ENCODE measurements around the gene ARID5A. TPM values are rescaled to one million over a fixed set of nuclear protein-coding genes. Genes with fewer than 3 reads are reported as not detected.

Gene ARID5A
- total and polyA plus RNA-seq, 10 of the 15 experiments (the other 5 are each of a cell fraction or from before 2014, with no cell fraction given), result 0.76 to 87.1 (median 37.6) TPM

- ATAC-seq, result no peak
- 73% methylated on average over 3 of the region's 3 CpGs for whole genome bisulfite sequencing (ENCODE audit: insufficient coverage, insufficient replicate concordance, low lambda C conversion rate, missing lambda C conversion rate)
- intact Hi-C loops (cut with micrococcal nuclease; ENCODE audit: unreplicated experiment), result no loop called here
Measured at GRCh38 chr2:96568094-96568493, 31.5 kb downstream of the ARID5A start.

More at GRCh38 chr2:96568094-96568493, 31.5 kb downstream of the ARID5A start:
- POLR2A ChIA-PET, result no interaction called here
- DNase-seq (ENCODE audit: low read depth, low spot score) (no peak), FAIRE-seq (no peak)
- Histone ChIP-seq H3K27me3 (replicated peaks in 1 of 2; ENCODE audit: control insufficient read depth in 2 of 2, insufficient read depth in 2 of 2, low read length in 1 of 2) (no peaks in the 10 kb centered on the region), H3K4me2 (ENCODE audit: control insufficient read depth, insufficient read depth) (no peak overlapping the region), H3K79me2 (ENCODE audit: control insufficient read depth, insufficient read depth, low read length) (no peaks in the 10 kb centered on the region), H2AFZ (ENCODE audit: control insufficient read depth, low read depth, low read length) (no peak overlapping the region), H4K20me1 (ENCODE audit: control insufficient read depth, insufficient read depth) (no peaks in the 10 kb centered on the region), H3K4me3 (no peak overlapping the region), H3K9ac (ENCODE audit: control insufficient read depth, insufficient read depth, low read length) (no peak overlapping the region), H3K9me3 (replicated peaks; ENCODE audit: control insufficient read depth, insufficient read depth, low read length) (no peaks in the 10 kb centered on the region; the same call in 2 of the 3 replicates), H3K27ac (ENCODE audit: control insufficient read depth, insufficient read depth) (no peak overlapping the region), H3K36me3 (ENCODE audit: control insufficient read depth in 2 of 2, insufficient read depth in 2 of 2, low read length in 1 of 2) (no peaks in the 10 kb centered on the region), H3K4me1 (ENCODE audit: control insufficient read depth, insufficient read depth, low read length) (no peaks in the 10 kb centered on the region)
- in situ Hi-C loops (cut with MboI), result no loop called here
- SMC1A ChIA-PET (ENCODE audit: uncharacterized antibody, unreplicated experiment), result no interaction called here
- RAD21 ChIA-PET (ENCODE audit: unreplicated experiment), result no interaction called here
- CTCF ChIA-PET, result no interaction called here
- TF ChIP-seq ATF7 (IDR thresholded peaks at IDR 0.05; ENCODE audit: low read depth) (no peak), RELA (IDR thresholded peaks at IDR 0.05; ENCODE audit: borderline replicate concordance, partially characterized antibody) (no peak), EGR1 (IDR thresholded peaks at IDR 0.05; ENCODE audit: borderline replicate concordance in 1 of 2, low read depth in 2 of 2, low read length in 2 of 2) (no peak), WRNIP1 (IDR thresholded peaks at IDR 0.05; ENCODE audit: borderline replicate concordance, low read depth, low read length) (no peak), FOXM1 (IDR thresholded peaks at IDR 0.05; ENCODE audit: low read depth, low read length) (no peak), CBFB (IDR thresholded peaks at IDR 0.05; ENCODE audit: low read depth) (no peak), POU2F2 (IDR thresholded peaks at IDR 0.05; ENCODE audit: borderline replicate concordance, low read depth, low read length) (no peak), RB1 (IDR thresholded peaks at IDR 0.05; ENCODE audit: borderline replicate concordance) (no peak), MYC (IDR thresholded peaks at IDR 0.05; ENCODE audit: insufficient read depth, insufficient read length, insufficient replicate concordance, low read length, severe bottlenecking) (no peak), ZNF207 (IDR thresholded peaks at IDR 0.05; ENCODE audit: borderline replicate concordance) (no peak), ATF3 (IDR thresholded peaks at IDR 0.05; ENCODE audit: borderline replicate concordance, extremely low read depth, low read depth, low read length) (no peak), MXI1 (IDR thresholded peaks at IDR 0.05; ENCODE audit: low read depth, low read length) (no peak), PML (IDR thresholded peaks at IDR 0.05; ENCODE audit: low read length) (no peak), IRF5 (IDR thresholded peaks at IDR 0.05; ENCODE audit: borderline replicate concordance) (no peak)
- no TSS peak for BruUV-seq (replicated peaks)

Data from GM12878 (cell line).